SK-MEL-5 (cell line): ENCODE results near the gene PTPRM. TPM values are rescaled to one million over a fixed set of nuclear protein-coding genes. Genes with fewer than 3 reads are reported as not detected.

Experiments
- DNase-seq: peaks from one replicate; pipeline ENCODE4 v3.0.0-alpha.2; 2016; ENCODE audit warnings: low read depth, low spot score
- in situ Hi-C: cut with HindIII; loops from 2 replicates; pipeline ENCODE4 v1.10.0; 2016; ENCODE audit warnings: low sequenced_read_pairs, high pct_unique_total_duplicates, low pct_unique_long_range_greater_than_20kb
- total RNA-seq: library from RNA; depleted of rRNA; stranded (reverse); fragments of >200 nt; shearing (Covaris generic); gene quantifications from 2 replicates; pipeline ENCODE4 v1.2.3, GENCODE V29; 2014

Gene PTPRM
- total RNA-seq, 1 experiment from 2014 or later, result 43.7 TPM

GRCh38 chr18:8299054-8299980 is 732.2 kb downstream of the PTPRM start:
- in situ Hi-C loops, result no loop called here
- no peak for DNase-seq

GRCh38 chr18:8300751-8301410 is 733.8 kb downstream of the PTPRM start:
- DNase-seq, result no peak
- in situ Hi-C loops, result no loop called here

- in situ Hi-C loops, result no loop called here
- DNase-seq, result no peak
Observed at GRCh38 chr18:8301427-8302172, 734.5 kb downstream of the PTPRM start.

GRCh38 chr18:8303151-8303755 is 736.1 kb downstream of the PTPRM start:
- DNase-seq, result no peak
- in situ Hi-C loops, result no loop called here

DNA sequence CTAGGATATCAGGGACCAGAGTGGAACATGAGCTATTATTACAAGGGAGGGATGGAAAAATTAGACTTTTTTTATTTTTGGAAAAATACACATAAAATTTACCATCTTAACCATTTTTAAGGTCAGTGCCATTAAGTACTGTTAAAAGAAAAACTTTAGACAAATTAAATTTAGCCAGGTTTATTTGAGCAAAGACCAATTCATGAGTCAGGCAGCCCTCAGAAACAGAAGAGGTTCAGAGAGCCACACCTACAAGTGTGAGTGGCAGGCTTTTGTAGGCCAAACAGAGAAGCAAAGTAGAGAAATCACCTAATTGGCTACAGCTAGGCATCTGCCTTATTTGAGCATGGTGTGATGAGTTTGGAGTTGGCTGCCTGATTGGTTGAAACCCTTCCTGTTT is 740.8 kb downstream of the PTPRM start:
- in situ Hi-C loops, result no loop called here
- no peak for DNase-seq

DNA sequence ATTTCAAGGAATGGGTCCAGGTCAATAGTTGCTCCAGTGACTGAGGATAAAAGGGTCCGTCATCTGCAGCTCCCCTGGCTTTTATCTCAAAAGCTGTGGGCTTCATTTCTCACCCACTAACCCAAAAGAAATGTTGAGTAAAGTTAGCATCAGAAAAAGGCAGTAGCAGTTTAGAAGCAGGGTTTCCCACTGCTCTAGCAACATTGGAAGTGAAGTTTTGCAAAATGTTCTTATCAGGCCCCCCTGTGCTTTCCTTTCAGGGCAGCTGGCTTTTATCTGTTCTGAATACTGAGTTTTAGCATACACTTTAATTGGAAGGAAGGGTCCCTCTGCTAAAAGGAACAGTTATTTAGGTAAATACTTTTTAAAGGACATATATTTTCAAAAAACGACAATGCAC is 745.9 kb downstream of the PTPRM start:
- in situ Hi-C loops, result no loop called here
- no peak for DNase-seq

DNA sequence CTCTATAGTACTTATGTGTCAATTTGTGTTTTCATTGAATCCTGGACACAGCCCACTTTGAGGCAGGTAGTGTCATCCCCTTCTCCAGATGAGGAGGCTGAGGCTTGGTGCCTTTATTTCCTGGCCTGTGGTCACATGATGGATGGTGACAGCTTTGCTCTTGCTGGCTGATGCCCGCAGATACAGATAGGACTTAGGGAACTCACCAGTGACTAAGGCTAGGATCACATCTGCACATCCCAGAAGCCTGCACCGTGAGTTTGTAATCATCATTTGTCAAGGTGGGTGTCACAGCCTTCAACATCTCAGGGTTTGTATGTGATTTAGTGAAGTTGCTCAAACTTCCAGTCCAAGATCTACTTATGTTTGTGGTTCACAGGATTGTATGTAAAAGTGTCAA is 747.0 kb downstream of the PTPRM start:
- in situ Hi-C loops, result no loop called here
- no peak for DNase-seq

- DNase-seq, result no peak
- in situ Hi-C loops, result no loop called here
Observed at GRCh38 chr18:8319798-8320489, 752.8 kb downstream of the PTPRM start.

DNA sequence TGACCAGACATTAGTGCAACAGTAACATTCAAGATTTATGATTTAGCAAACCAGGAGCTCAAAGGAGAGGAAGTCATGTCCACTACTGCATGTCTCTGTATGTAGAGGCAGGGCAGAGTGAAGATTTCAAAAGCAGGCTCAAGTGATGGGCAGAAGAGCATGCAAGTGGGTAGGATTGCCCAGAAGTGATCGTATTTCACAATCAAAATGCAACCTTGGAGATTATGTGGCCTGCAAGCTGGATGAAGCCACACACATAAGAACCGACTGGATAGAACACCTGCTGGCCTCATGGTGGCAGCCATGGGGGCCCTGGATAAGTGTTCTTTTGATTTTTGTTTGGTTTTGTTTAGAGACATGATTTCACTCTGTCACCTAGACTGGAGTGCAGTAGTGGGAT is 755.4 kb downstream of the PTPRM start:
- in situ Hi-C loops, result no loop called here
- no peak for DNase-seq

GRCh38 chr18:8324343-8325065 is 757.4 kb downstream of the PTPRM start:
- in situ Hi-C loops, result no loop called here
- DNase-seq, result no peak

DNA sequence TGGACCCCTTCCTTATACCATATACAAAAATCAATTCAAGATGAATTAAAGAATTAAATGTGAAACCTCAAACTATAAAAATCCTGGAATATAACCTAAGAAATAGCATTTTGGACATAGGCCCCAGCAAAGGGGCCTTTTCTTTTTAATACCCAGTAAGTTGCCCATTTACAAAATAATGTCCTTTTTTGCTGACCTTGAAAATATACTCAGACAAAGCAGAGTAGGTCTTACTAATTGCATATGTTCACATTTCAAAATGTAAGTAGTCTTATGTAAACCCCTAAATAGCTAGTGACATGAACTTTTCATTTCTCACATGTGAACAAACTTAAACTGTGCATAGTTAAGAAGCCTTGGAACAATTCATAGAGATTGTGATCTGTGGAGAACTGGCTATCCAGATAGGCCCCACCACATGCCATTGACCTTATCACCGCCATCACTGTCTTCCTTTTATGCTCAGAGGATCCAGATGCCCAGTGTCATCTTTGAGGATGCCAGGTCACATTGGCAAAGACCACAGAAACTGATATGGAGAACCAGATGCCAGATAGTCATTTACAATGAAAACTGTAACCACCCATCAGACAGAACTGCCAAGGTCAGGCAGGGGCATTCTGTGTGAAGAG is 759.8 kb downstream of the PTPRM start:
- in situ Hi-C loops, result no loop called here
- DNase-seq, result no peak

GRCh38 chr18:8328126-8328525 is 761.0 kb downstream of the PTPRM start:
- DNase-seq, result no peak
- in situ Hi-C loops, result no loop called here

DNA sequence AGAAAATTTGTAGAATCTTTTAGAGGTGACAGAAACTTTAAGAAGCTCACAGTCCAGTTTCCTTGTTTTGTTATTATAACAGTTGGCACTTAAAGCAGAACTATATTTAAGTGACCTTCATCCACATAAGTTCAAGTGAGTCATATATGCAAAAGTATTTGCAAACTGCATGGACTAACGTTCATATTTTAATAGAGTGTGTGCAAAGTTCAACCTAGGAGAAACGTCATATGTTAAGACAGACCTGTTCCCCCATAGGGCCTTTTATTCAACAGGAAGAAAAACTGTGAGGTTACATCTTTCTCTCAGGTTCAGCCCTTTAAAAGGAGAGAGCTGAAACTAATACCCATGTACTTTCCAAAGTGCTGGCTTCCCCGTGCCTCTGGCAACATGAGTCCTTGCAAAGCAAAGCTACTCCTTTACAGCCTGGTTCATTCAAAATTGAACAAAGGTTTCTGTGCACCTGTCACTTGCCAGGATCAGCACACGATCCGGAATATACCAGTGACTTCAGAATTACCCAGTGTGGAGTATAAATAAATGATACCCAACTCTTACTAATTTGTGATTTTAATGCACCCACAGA is 762.2 kb downstream of the PTPRM start:
- in situ Hi-C loops, result no loop called here
- DNase-seq, result no peak

DNA sequence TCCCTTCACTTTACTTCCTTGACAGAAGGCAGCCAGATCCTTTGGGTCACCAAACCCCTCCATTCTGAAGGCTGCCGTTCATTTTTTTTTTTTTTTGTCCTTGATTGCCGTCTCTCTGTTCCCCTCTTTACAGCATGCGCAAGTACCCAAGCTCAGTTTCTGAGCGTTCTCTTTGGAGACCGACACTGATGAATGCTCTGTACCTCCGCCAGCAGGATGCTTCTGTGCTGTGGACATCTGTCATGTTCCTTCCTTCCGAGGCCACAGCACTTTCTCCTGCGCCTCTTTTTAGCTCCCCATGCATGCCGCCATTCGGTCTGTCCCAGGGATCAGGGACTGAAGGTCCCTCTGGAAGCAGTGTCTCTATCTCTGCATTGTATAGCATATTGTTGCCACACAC is 763.5 kb downstream of the PTPRM start:
- DNase-seq, result no peak
- in situ Hi-C loops, result no loop called here

- in situ Hi-C loops, result no loop called here
- DNase-seq, result no peak
Observed at GRCh38 chr18:8332286-8332685, 765.2 kb downstream of the PTPRM start.

DNA sequence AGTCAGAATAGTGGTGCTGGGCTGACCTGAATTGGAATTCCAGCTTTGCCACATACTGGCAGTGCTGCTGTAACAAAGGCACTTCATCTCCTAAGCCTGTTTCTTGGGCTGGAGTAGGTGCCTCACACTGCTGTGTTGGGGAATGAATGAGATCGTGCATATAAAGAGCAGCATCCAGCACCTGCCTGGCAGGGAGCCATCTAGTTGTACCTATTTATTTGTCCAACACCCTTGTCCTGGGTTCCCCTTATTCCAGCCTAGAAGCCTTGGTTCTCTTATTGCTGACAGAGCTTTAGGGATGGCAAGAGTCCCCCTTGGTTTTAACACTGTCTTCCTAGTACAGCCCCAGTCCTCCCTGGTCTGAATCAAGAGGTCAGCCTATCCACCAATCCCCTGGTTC is 766.8 kb downstream of the PTPRM start:
- DNase-seq, result no peak
- in situ Hi-C loops, result no loop called here
